K562 (cell line): ENCODE data around the gene NRM. TPM values are rescaled to one million over a fixed set of nuclear protein-coding genes. Genes with fewer than 3 reads are reported as not detected.

Source experiments
- polyA plus RNA-seq, 8 experiments: library from polyadenylated mRNA; depleted of rRNA in 4 of 8; stranded (reverse) in 5 of 8; unstranded in 3 of 8; fragments of >200 nt; fragmentation: Nextera tagmentation in 2 of 8; fragmentation: Illumina TruSeq in 1 of 8; extraction: Ambion mirVana in 2 of 8; extraction: Trizol in 1 of 8; gene quantifications; 2 replicates each; pipeline versions ENCODE4 v1.2.1 to v1.2.3, GENCODE V29; 2011 to 2014; ENCODE audit warnings: inconsistent platforms in 1 of 8, missing spikeins in 1 of 8
- small RNA-seq: library from RNA; depleted of rRNA; stranded (forward); fragments of <200 nt; gene quantifications from one replicate; pipeline ENCODE3, GENCODE V24; 2014
- total RNA-seq, 7 experiments: library from RNA; depleted of rRNA in 6 of 7; stranded (reverse); fragments of >200 nt in 6 of 7; fragmentation: Illumina TruSeq in 2 of 7; extraction: Trizol in 2 of 7; gene quantifications; 2 replicates each; pipeline versions ENCODE4 v1.2.1 to v1.2.3, GENCODE V29; 2011 to 2021; ENCODE audit warnings: low replicate concordance in 1 of 7

Gene NRM
- total and polyA plus RNA-seq, 9 of the 15 experiments (the other 6 are each of a cell fraction or from before 2014, with no cell fraction given) = 9.7 to 58.2 (median 18.1) TPM

Small RNA genes lying within 50 kb of the gene (small RNA-seq; reads per million reads assigned to genes)
- gene RF00019 = not detected

Other genes starting within 250 kb of the NRM start
Only the 7 nearest of the 19 such genes appear.
- gene C6orf136, start 43.9 kb downstream of the NRM start, total RNA-seq (2014; rRNA removed) = 16.9 and 26.8 TPM in 2 replicates
- gene C6orf136, start 43.9 kb downstream of the NRM start, total RNA-seq (2014; rRNA removed; fragmentation: Illumina TruSeq; extraction: Trizol) = 14.1 and 14.5 TPM in 2 replicates
- 15.6 and 19.0 TPM in 2 replicates for gene C6orf136, start 43.9 kb downstream of the NRM start, total RNA-seq (2015; rRNA removed; fragmentation: Illumina TruSeq; extraction: Trizol)
- gene C6orf136, start 43.9 kb downstream of the NRM start, total RNA-seq (2021) = 55.0 and 63.1 TPM in 2 replicates
- gene C6orf136, start 43.9 kb downstream of the NRM start, polyA plus RNA-seq (2011; rRNA removed) = 16.2 and 35.4 TPM in 2 replicates
- gene C6orf136, start 43.9 kb downstream of the NRM start, polyA plus RNA-seq (2014; fragmentation: Illumina TruSeq; extraction: Trizol) = 50.3 and 54.6 TPM in 2 replicates
- 10 to 100 TPM; 18.4 to 18.5 TPM for gene C6orf136, start 43.9 kb downstream of the NRM start, polyA plus RNA-seq (2014; fragmentation: Nextera tagmentation; extraction: Ambion mirVana)
- 34.7 and 43.6 TPM in 2 replicates for gene C6orf136, start 43.9 kb downstream of the NRM start, polyA plus RNA-seq (2014; rRNA removed)
- gene DHX16, start 18.0 kb downstream of the NRM start, total RNA-seq (2014; rRNA removed) = 57.7 and 62.8 TPM in 2 replicates
- gene DHX16, start 18.0 kb downstream of the NRM start, total RNA-seq (2014; rRNA removed; fragmentation: Illumina TruSeq; extraction: Trizol) = 45.2 and 45.3 TPM in 2 replicates
- 60.2 and 65.1 TPM in 2 replicates for gene DHX16, start 18.0 kb downstream of the NRM start, total RNA-seq (2015; rRNA removed; fragmentation: Illumina TruSeq; extraction: Trizol)
- 42.7 and 47.5 TPM in 2 replicates for gene DHX16, start 18.0 kb downstream of the NRM start, total RNA-seq (2021)
- gene DHX16, start 18.0 kb downstream of the NRM start, polyA plus RNA-seq (2011; rRNA removed) = 41.5 and 57.4 TPM in 2 replicates
- 65.1 and 66.1 TPM in 2 replicates for gene DHX16, start 18.0 kb downstream of the NRM start, polyA plus RNA-seq (2014; fragmentation: Illumina TruSeq; extraction: Trizol)
- gene DHX16, start 18.0 kb downstream of the NRM start, polyA plus RNA-seq (2014; fragmentation: Nextera tagmentation; extraction: Ambion mirVana) = 10 to 100 TPM; 14.6 to 15.3 TPM
- 47.9 and 57.3 TPM in 2 replicates for gene DHX16, start 18.0 kb downstream of the NRM start, polyA plus RNA-seq (2014; rRNA removed)
- gene PPP1R18, start 4.3 kb downstream of the NRM start, total RNA-seq (2014; rRNA removed) = 29.1 and 46.5 TPM in 2 replicates
- gene PPP1R18, start 4.3 kb downstream of the NRM start, total RNA-seq (2014; rRNA removed; fragmentation: Illumina TruSeq; extraction: Trizol) = 36.3 and 37.5 TPM in 2 replicates
- 42.6 and 45.3 TPM in 2 replicates for gene PPP1R18, start 4.3 kb downstream of the NRM start, total RNA-seq (2015; rRNA removed; fragmentation: Illumina TruSeq; extraction: Trizol)
- 65.1 and 69.5 TPM in 2 replicates for gene PPP1R18, start 4.3 kb downstream of the NRM start, total RNA-seq (2021)
- 80.5 and 118 TPM in 2 replicates for gene PPP1R18, start 4.3 kb downstream of the NRM start, polyA plus RNA-seq (2011; rRNA removed)
- 96.8 and 99.2 TPM in 2 replicates for gene PPP1R18, start 4.3 kb downstream of the NRM start, polyA plus RNA-seq (2014; fragmentation: Illumina TruSeq; extraction: Trizol)
- gene PPP1R18, start 4.3 kb downstream of the NRM start, polyA plus RNA-seq (2014; fragmentation: Nextera tagmentation; extraction: Ambion mirVana) = 10 to 100 TPM; 12.0 to 12.6 TPM
- 60.2 and 69.0 TPM in 2 replicates for gene PPP1R18, start 4.3 kb downstream of the NRM start, polyA plus RNA-seq (2014; rRNA removed)
- gene MDC1, start 26.3 kb upstream of the NRM start, total RNA-seq (2014; rRNA removed) = 15.7 and 24.3 TPM in 2 replicates
- gene MDC1, start 26.3 kb upstream of the NRM start, total RNA-seq (2014; rRNA removed; fragmentation: Illumina TruSeq; extraction: Trizol) = 20.0 and 25.5 TPM in 2 replicates
- 15.6 and 18.2 TPM in 2 replicates for gene MDC1, start 26.3 kb upstream of the NRM start, total RNA-seq (2015; rRNA removed; fragmentation: Illumina TruSeq; extraction: Trizol)
- 96.8 and 114 TPM in 2 replicates for gene MDC1, start 26.3 kb upstream of the NRM start, total RNA-seq (2021)
- 21.5 and 55.8 TPM in 2 replicates for gene MDC1, start 26.3 kb upstream of the NRM start, polyA plus RNA-seq (2011; rRNA removed)
- gene MDC1, start 26.3 kb upstream of the NRM start, polyA plus RNA-seq (2014; fragmentation: Illumina TruSeq; extraction: Trizol) = 72.9 and 95.4 TPM in 2 replicates
- gene MDC1, start 26.3 kb upstream of the NRM start, polyA plus RNA-seq (2014; fragmentation: Nextera tagmentation; extraction: Ambion mirVana) = 1 to 10 TPM; 8.2 to 8.8 TPM
- 31.3 and 35.0 TPM in 2 replicates for gene MDC1, start 26.3 kb upstream of the NRM start, polyA plus RNA-seq (2014; rRNA removed)
- gene TUBB, start 29.4 kb upstream of the NRM start, total RNA-seq (2014; rRNA removed) = 1,062 and 1,409 TPM in 2 replicates
- 863 and 971 TPM in 2 replicates for gene TUBB, start 29.4 kb upstream of the NRM start, total RNA-seq (2014; rRNA removed; fragmentation: Illumina TruSeq; extraction: Trizol)
- 1,443 and 1,478 TPM in 2 replicates for gene TUBB, start 29.4 kb upstream of the NRM start, total RNA-seq (2015; rRNA removed; fragmentation: Illumina TruSeq; extraction: Trizol)
- 1,495 and 1,529 TPM in 2 replicates for gene TUBB, start 29.4 kb upstream of the NRM start, total RNA-seq (2021)
- gene TUBB, start 29.4 kb upstream of the NRM start, polyA plus RNA-seq (2011; rRNA removed) = 2,369 and 2,705 TPM in 2 replicates
- 2,541 and 2,870 TPM in 2 replicates for gene TUBB, start 29.4 kb upstream of the NRM start, polyA plus RNA-seq (2014; fragmentation: Illumina TruSeq; extraction: Trizol)
- 1,000 to 10,000 TPM; 1,106 to 1,864 TPM for gene TUBB, start 29.4 kb upstream of the NRM start, polyA plus RNA-seq (2014; fragmentation: Nextera tagmentation; extraction: Ambion mirVana)
- 1,462 and 1,903 TPM in 2 replicates for gene TUBB, start 29.4 kb upstream of the NRM start, polyA plus RNA-seq (2014; rRNA removed)
- 118 and 131 TPM in 2 replicates for gene FLOT1, start 51.7 kb upstream of the NRM start, total RNA-seq (2014; rRNA removed)
- gene FLOT1, start 51.7 kb upstream of the NRM start, total RNA-seq (2014; rRNA removed; fragmentation: Illumina TruSeq; extraction: Trizol) = 84.7 and 84.8 TPM in 2 replicates
- 101 and 102 TPM in 2 replicates for gene FLOT1, start 51.7 kb upstream of the NRM start, total RNA-seq (2015; rRNA removed; fragmentation: Illumina TruSeq; extraction: Trizol)
- gene FLOT1, start 51.7 kb upstream of the NRM start, total RNA-seq (2021) = 124 and 127 TPM in 2 replicates
- 131 and 154 TPM in 2 replicates for gene FLOT1, start 51.7 kb upstream of the NRM start, polyA plus RNA-seq (2011; rRNA removed)
- gene FLOT1, start 51.7 kb upstream of the NRM start, polyA plus RNA-seq (2014; fragmentation: Illumina TruSeq; extraction: Trizol) = 138 and 144 TPM in 2 replicates
- 10 to 100 TPM; 11.7 to 12.0 TPM for gene FLOT1, start 51.7 kb upstream of the NRM start, polyA plus RNA-seq (2014; fragmentation: Nextera tagmentation; extraction: Ambion mirVana)
- 149 and 174 TPM in 2 replicates for gene FLOT1, start 51.7 kb upstream of the NRM start, polyA plus RNA-seq (2014; rRNA removed)
- gene IER3, start 53.6 kb upstream of the NRM start, total RNA-seq (2014; rRNA removed) = 18.7 and 24.7 TPM in 2 replicates
- 8.0 and 8.2 TPM in 2 replicates for gene IER3, start 53.6 kb upstream of the NRM start, total RNA-seq (2014; rRNA removed; fragmentation: Illumina TruSeq; extraction: Trizol)
- 13.0 and 15.1 TPM in 2 replicates for gene IER3, start 53.6 kb upstream of the NRM start, total RNA-seq (2015; rRNA removed; fragmentation: Illumina TruSeq; extraction: Trizol)
- gene IER3, start 53.6 kb upstream of the NRM start, total RNA-seq (2021) = 23.4 and 24.1 TPM in 2 replicates
- gene IER3, start 53.6 kb upstream of the NRM start, polyA plus RNA-seq (2011; rRNA removed) = 8.8 and 11.5 TPM in 2 replicates
- gene IER3, start 53.6 kb upstream of the NRM start, polyA plus RNA-seq (2014; fragmentation: Illumina TruSeq; extraction: Trizol) = 11.4 and 12.5 TPM in 2 replicates
- gene IER3, start 53.6 kb upstream of the NRM start, polyA plus RNA-seq (2014; fragmentation: Nextera tagmentation; extraction: Ambion mirVana) = 1 to 10 TPM; 1.5 to 1.7 TPM
- gene IER3, start 53.6 kb upstream of the NRM start, polyA plus RNA-seq (2014; rRNA removed) = 26.0 and 30.0 TPM in 2 replicates